Measurements from ENCODE around the gene AGT. TPM values are rescaled to one million over a fixed set of nuclear protein-coding genes. Genes with fewer than 3 reads are reported as not detected.

The AGT gene
- total RNA-seq, 4 donors from 2014 or later = 0.33 to 6.2 (median 2.9) TPM

DNA sequence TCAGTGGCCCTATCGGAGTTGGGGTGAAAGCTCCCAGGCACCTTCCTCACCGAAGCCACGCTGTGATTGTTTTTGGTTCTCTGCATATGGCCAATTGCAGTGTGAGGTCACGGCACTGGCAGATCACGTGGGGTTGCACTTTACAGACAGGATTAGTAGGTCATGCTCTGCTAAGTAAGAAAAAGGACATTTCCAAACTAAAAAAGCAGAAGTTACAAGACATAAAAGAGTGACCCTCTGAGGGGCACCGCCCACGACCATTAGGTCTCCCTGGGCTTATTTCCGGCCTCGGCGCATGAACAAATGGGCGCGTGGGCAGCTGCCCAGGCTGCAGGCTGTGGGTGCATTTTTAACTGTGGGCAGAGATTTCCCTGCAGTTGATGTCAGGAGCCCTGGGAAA, 35.2 kb upstream of the AGT start:
- TF ChIP-seq, protein P1, sequence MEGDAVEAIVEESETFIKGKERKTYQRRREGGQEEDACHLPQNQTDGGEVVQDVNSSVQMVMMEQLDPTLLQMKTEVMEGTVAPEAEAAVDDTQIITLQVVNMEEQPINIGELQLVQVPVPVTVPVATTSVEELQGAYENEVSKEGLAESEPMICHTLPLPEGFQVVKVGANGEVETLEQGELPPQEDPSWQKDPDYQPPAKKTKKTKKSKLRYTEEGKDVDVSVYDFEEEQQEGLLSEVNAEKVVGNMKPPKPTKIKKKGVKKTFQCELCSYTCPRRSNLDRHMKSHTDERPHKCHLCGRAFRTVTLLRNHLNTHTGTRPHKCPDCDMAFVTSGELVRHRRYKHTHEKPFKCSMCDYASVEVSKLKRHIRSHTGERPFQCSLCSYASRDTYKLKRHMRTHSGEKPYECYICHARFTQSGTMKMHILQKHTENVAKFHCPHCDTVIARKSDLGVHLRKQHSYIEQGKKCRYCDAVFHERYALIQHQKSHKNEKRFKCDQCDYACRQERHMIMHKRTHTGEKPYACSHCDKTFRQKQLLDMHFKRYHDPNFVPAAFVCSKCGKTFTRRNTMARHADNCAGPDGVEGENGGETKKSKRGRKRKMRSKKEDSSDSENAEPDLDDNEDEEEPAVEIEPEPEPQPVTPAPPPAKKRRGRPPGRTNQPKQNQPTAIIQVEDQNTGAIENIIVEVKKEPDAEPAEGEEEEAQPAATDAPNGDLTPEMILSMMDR (IDR thresholded peaks at IDR 0.05; ENCODE audit: low read depth) = no peak

DNA sequence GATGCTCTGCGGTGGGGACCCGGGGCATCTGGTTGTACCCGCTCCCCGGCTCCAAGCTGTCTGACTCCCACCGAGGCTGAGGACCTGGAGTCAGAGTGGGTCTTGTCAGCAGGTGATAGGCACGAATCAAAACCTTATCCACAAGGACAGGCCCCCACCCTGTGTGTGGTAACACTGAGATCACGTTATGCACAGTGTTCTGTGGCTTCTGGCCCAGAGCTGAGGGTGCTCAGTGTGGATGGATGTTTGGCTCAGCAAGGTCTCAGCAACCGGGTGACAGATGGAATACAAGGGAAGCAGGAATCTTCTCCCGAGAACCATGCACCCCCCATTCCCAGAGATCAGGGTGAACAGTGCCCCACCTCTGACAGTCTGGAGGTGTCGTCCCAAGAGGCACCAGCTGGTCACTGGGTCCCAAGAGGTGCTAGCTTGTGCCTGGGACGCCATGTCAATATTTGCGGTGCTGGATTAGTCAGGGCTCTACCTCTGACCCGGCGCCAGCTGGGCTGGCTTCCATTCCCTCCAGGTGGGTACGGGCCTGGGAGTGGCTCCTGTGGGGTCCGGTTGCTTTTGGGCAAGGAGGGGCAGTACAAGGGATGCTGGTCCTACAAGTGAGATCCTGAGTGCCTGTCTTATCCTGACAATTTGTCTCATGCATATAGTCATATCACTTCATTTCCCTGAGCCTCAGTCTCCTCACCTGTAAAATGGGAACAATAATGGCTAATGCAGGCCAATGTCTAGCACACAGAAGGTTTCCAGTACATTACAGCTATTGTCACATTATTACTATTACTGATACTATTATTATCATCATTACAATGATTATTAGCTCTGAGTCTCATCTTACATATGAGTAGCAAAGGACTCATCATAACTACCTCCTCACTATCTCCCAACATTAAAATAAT, 34.2 kb upstream of the AGT start:
- TF ChIP-seq, protein P1 (IDR thresholded peaks at IDR 0.05; ENCODE audit: low read depth) = no peak

DNA sequence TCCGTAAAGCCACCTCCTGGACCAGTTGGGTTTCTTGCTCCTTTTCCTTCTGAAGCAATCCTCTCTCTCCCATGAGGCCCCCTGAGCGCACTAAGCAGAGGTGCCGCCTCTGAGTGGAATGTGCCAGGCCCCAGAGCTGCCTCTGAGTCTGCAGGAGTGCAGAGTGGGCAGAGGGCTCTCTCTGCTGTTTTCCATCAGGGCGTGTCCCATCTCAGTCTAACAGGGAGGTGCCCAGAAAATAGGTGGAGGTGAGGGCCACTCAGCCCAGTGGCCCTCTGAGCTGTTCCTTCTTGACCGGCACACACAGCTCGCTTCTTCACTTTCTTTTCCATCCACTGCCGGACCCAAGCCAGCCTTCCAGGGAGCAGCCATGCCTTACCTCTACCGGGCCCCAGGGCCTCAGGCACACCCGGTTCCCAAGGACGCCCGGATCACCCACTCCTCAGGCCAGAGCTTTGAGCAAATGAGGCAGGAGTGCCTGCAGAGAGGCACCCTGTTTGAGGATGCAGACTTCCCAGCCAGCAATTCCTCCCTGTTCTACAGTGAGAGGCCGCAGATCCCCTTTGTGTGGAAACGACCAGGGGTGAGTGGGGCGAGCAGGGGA, 33.3 kb upstream of the AGT start, which contains the start of gene CAPN9:
Gene CAPN9, plus strand, starts transcription at position 262 of the 604 bp plus-strand sequence. Its CDS starts 109 bp downstream, at position 371.
- TF ChIP-seq, protein P1 (IDR thresholded peaks at IDR 0.05; ENCODE audit: low read depth) = no peak

DNA sequence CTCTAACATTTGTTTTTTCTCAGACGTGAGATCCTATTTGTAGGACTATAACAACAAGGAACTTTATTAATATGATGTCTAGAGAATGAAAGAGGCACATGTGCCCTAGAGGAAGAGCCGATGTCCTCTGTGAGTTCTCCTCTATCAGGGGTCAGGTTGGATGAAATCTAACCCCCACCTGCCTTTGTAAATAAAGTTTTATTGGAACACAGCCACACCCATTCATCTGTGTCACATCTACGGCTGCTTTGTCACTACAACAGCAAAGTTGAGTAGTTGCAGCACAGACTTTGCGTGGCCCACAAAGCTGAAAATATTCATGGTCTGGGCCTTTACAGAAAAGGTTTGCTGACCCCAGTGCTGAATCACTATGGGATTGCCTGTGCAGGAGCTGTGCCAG, 32.7 kb upstream of the AGT start:
- TF ChIP-seq, protein P1 (IDR thresholded peaks at IDR 0.05; ENCODE audit: low read depth) = no peak

DNA sequence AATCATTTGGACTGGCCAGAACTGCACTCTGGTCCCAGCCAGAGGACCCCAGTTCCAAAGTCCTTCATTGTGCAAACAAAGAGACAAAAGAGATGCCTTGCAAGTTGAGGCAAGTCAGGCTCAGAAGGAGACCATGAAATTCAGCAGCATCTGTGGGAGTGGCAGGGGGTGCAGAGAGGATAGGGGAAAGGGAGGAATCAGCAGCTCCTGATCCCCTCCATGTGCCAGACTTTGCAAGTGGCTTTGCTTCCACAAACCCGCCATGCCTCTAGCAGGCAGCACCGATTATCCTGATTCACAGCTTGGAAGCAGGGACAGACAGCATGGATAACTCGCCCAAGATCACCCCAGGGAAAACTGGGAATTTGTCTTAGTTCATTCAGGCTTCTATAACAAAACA, 31.1 kb upstream of the AGT start:
- TF ChIP-seq, protein P1 (IDR thresholded peaks at IDR 0.05; ENCODE audit: low read depth) = no peak

DNA sequence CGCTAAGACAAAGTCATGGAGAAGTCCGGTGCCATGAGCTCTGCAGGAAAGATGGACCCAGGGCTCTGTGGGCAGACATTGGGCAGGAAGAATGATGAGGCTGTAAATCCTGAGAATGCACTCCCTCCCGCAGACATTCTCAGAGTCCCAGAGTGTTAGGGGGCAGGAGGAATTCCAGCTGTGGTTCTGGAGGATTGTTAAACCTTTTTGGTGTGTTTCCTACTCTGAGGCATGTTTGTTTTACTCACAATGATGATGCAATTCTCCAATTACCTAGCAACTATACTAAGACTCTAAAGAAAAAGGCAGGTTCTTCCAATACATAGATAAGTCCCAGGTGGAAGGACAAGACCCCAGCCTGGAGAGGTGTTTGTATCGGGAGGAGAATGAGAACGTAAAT, 30.5 kb upstream of the AGT start:
- TF ChIP-seq, protein P1 (IDR thresholded peaks at IDR 0.05; ENCODE audit: low read depth) = no peak

DNA sequence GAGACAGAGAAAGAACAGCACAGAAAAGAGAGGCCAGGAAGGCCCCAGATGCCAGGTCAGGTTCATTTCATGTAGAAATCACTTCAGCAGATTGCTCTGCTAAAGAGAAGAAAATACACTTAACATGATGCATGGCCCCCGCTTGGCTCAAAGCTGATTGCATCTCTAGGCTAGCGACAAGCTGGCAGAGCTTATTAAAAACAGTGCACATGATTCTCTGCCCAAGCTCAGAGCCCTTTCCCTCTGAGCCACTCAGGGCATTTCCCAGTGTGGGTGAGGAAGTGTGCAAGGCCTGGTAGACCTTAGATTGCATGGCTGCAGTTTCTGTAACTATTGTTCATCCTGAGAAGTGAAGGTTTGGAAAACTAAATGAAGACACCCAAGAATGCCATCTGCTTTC, 30.0 kb upstream of the AGT start:
- TF ChIP-seq, protein P1 (IDR thresholded peaks at IDR 0.05; ENCODE audit: low read depth) = no peak

Measured in subcutaneous adipose tissue (tissue), 4 donors.